OCI-LY3 (cell line): ENCODE results near the gene DFFB.

Experiments used
- CTCF ChIP-seq: fragments of 200-600, 300-600 bp; sonication (generic); IDR thresholded peaks from 2 replicates; pipeline ENCODE4 v1.5.1; 2014; ENCODE audit warnings: antibody characterized with exemption, low read length, low read depth
- EZH2phosphoT487 ChIP-seq: fragments of 200-600 bp; shearing (Covaris generic); IDR thresholded peaks from 2 replicates; pipeline ENCODE4 v1.6.1; 2018; ENCODE audit warnings: antibody characterized with exemption, mixed run types, low read depth

DNA sequence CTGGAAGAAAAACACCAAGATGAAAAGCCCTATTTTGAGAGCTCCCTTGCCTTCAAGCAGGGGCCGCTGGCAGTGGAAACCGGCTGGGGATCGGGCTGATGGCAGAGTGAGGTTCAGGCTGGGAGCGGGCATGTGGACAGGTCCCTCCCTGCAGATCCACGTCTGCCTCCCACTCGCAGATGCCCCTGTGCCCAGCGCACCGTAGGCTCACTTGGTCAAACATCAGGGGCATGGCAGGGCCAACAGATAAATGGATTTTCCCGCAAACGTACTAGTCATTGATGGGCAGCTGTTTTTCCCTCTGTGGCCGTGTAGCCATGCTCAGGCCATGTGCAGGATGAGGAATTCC lies 49.4 kb downstream of the DFFB start:
- TF ChIP-seq CTCF (no peak), EZH2phosphoT487 (no peak)
